ENCODE measurements around the gene SCFD2.

- TF ChIP-seq CTCF (IDR thresholded peaks at IDR 0.05) (no peak), POLR2A (IDR thresholded peaks at IDR 0.05) (no peak)
These were observed 4.4 kb downstream of the SCFD2 start for GRCh38 chr4:53361451-53361850.
